HG03378 (cell line): ENCODE measurements around the gene BAIAP2L2.
"Not testable (repeated sequence)": the region's sequence is repeated elsewhere in the genome, so short reads cannot be mapped to it uniquely, and the experiment has no call there.

Experiments
- ATAC-seq: cut with Tn5 transposase; IDR thresholded peaks from one replicate; pipeline ENCODE4 v1.9.1; 2021; ENCODE audit warnings: mild to moderate bottlenecking, moderate library complexity; ENCODE audit not compliant: unreplicated experiment

BAIAP2L2 gene, protein sequence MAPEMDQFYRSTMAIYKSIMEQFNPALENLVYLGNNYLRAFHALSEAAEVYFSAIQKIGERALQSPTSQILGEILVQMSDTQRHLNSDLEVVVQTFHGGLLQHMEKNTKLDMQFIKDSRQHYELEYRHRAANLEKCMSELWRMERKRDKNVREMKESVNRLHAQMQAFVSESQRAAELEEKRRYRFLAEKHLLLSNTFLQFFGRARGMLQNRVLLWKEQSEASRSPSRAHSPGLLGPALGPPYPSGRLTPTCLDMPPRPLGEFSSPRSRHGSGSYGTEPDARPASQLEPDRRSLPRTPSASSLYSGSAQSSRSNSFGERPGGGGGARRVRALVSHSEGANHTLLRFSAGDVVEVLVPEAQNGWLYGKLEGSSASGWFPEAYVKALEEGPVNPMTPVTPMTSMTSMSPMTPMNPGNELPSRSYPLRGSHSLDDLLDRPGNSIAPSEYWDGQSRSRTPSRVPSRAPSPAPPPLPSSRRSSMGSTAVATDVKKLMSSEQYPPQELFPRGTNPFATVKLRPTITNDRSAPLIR

DNA sequence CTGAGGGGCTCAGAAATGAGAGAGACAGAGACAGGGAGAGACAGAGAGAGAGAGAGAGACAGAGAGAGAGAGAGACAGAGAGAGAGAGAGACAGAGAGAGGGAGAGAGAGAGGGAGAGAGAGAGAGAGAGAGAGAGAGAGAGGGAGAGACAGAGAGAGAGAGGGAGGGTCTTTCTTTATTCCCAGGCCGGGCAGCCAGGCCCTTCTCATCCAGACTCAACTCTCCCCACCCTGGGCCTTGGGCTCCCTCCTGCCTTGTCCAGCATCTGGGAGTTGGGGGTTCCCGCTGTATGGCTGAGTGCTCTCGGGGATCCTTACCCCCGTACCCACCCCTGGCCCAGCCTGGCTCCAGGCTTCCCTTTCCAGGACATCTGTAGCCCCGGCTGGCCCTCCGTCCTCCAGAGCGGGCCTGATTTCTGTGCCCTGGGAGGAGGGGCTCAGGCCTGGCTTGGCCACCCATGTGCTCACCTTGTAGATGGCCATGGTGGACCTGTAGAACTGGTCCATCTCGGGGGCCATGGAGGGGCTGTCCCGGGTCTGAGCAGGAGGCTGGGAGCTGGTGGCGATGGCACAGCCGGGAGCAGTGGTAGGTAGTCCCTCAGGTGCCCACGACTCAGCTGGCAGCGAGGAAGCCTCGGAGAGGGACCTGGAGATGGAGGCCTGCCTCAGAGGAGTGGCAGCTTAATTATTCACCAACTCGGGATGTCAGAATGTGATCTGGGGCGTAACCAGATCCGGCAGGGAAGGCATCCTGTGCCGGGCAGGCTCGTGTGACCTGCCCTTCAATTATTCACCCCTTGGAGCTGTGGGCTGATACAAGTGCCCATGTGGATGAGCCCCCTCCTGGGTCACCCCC, at the start of gene BAIAP2L2:
Gene BAIAP2L2 (minus strand): TSS at position 677 of the 855 bp plus-strand sequence. CDS start 159 bp downstream, at position 518.
- no peak for ATAC-seq

DNA sequence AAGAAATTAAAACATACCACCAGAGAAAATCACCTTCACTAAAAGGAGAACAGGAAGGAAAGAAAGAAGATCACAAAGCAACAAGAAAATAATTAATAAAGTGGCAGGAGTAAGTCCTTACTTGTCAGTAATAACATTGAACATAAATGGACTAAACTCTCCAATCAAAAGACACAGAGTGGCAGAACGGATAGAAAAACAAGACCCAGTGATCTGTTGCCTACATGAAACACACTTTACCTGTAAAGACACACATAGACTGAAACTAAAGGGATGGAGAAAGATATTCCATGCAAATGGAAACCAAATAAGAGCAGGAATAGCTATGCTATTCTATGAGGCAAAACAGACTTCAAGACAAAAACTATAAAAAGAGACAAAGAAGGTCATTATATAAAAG, 45.2 kb upstream of the BAIAP2L2 start:
- no peak for ATAC-seq

DNA sequence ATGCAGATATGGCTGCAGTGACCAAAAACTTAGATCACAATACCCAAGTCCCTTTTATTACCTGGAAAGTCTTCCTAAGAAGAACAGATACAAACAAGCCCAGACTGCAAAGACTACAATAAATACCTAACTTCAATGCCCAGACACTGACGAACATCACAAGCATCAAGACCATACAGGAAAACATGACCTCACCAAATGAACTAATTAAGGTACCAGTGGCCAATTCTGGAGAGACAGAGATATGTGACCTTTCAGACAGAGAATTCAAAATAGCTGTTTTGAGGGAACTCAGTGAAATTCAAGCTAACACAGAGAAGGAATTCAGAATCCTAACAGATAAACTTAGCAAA, 44.1 kb upstream of the BAIAP2L2 start:
- not testable (repeated sequence) for ATAC-seq

DNA sequence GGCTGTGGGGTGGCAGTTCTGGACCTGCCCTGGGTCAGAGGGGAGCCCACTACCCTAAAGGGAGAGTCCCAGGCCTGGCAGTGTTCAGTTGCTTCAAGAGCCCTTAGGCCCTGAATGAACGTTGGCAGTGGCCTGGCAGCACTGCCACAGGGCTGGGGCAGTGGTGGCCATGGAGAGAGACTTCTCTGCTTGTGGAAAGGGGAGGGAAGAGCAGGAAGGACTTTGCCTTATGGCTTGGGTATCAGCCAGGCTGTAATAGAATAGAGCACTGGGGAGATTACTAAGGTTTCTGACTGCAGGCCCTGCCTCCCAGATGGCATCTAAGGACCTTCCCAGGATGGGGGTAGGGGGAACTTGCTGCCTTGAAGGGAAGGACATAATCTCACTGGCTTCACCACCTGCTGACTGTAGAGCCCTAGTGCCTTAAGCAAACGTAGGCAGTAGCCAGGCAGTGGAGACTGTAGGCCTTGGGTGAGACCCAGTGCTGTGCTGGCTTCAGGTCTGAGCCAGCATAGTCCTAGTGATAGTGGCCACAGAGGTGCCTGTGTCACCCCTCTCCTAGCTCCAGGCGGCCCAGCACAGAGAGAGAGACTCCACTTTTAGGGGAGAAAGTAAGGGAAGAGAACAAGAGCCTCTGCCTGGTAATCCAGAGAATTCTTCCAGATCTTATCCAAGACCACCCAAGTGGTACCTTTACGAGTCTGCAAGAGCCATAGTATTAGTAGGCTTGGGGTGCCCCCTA, 43.5 kb upstream of the BAIAP2L2 start:
- ATAC-seq: no peak

DNA sequence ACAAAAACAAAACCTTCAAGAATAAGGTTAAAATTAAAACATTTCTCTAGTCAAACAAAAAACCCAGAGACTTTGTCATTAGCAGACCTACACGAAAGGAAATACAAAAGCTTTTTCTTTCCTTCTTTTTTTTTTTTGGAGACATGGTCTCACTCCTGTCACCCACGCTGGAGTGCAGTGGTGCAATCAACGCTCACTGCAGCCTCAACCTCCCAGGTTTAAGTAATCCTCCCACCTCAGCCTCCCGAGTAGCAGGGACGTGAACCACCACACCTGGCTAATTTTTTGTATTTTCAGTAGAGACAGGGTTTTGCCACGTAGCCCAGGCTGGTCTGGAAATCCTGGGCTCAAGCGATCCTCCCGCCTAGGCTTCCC, 40.6 kb upstream of the BAIAP2L2 start:
- ATAC-seq: no peak

DNA sequence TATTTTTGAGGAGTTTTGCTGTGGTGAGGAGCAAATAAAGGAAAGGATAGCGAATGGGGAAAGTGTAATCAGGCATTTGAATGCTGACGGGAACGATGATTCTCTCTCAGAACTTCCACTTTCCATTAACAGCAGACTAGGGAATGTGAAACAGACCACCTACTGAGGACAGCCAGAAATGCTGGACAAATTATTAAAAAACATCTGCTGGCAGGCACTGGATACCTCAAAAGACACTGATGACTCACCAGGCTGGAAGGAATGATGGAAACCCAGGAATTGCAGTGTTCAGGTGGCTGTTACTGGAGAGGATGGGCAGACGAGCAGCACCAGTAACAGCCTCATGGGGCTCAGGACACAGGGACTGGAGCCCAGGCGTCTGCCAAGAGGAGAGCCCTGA, 37.8 kb upstream of the BAIAP2L2 start:
- ATAC-seq: no peak

DNA sequence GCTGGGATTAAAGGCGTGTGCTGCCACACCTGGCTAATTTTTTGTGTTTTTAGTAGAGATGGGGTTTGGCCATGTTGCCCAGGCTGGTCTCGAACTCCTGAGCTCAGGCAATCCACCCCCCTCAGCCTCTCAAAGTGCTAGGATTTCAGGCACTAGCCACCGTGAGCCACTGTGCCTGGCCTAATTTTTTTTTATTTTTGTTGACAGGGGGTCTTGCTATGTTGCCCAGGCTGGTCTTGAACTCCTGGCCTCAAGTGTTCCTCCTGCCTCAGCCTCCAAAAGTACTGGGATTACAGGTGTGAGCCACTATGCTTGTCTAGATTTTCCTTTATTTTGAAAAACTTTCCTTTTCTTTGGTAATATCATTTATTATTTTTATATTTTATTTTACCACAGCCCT, 35.7 kb upstream of the BAIAP2L2 start:
- not testable (repeated sequence) for ATAC-seq

DNA sequence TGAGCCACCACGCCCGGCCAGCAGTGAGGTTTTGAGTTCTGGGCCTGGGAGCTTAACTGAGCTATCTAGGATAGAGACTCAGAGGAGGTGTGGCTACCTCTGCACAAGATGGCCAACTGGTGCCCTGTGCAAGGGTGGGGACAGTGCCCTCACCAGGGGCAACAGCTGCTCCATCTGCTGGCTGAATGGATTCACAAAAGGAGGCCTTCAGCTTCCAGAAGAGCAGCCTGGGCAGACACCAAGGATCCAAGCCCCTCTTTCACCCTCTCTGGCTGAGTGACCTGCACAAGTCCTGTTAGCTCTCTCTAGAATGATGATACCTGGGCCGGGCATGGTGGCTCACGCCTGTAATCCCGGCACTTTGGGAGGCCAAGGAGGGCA, 33.5 kb upstream of the BAIAP2L2 start:
- no peak for ATAC-seq

DNA sequence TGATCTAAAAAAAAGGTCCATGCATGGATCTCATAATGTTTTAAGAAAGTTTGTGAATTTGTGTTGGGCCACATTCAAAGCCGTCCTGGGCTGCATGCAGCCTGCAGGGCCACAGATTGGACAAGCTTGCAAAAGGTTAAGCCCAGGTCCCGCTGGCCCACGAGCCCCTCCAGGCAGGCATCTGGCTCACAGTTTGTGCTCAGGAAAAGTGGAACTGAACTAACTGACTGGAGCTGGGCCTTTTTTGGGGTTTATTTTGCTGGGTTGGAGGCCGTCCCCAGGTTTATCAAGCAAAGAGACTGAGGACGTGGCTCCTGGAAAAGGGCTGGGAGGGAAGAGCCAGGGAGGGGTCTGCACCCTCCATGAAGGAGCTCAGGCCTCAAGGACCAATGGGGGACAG, 32.1 kb upstream of the BAIAP2L2 start:
- ATAC-seq: no peak

DNA sequence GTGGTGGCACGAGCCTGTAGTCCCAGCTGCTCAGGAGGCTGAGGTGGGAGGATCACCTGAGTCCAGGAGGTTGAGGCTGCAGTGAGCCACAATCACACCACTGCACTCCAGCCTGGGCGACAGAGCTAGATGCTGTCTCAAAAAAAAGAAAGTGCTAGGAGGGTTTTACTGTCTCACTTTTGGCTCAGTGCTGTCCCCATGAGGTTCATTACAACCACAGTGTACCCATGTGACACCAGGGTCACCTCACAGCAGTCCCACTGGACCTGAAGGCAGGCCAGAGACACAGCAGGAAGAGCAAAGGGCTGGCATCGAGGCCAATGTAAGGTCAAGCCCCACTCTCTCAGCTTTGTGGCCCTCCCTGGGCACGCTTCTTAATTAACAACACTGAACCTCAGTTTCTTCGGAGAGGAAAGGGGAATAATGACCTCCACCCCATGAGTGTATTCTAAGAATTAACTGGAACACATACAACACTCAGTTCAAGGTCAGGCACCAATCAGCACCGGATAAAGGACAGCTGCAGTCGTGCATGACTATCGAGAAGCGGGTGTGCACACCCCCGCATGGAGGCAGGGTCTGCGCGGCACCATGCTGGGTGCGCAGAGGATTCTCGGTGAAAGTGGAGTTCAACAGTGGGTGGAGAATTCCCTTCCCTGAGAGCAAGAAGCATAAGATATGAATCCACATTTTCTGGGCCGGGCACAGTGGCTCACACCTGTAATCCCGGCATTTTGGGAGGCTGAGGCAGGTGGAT, 30.9 kb upstream of the BAIAP2L2 start:
- ATAC-seq: no peak

DNA sequence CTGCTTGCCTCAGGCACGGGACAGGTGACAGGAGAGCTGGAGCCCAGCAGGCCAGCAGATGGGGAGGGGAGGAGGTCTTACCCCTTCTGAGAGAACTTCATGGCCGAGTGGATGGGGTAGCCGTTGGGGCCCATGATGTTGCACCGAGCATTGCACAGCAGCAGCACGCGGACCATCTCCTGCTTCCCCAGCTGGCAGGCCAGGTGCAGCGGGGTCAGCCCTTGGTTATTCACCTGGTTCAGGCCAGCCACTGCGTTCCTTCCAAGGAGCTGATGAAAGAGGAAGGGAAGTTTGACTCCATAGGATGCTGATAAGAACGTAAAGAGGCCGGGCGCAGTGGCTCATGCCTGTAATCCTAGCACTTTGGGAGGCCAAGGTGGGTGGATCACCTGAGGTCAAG, 29.4 kb upstream of the BAIAP2L2 start:
- no peak for ATAC-seq

DNA sequence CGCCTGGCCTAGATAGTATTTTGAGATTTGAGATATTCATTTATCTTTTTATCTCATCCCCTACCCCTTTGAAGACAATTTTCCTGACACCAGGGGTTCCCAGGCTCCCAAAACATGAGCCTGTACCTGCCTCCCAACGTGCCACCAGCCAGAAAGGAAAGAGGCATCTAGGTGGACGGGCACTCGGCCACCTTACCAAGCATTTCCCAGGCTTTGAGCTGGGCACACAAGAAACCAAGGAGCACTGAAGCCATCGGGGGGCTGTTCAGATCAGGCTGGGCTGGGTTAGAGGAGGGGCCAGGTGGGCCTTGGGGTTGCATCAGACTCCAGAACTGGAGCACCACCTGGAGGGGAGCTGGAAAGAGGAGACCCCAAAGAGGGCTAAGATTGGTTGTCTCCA, 28.5 kb upstream of the BAIAP2L2 start:
- no peak for ATAC-seq

DNA sequence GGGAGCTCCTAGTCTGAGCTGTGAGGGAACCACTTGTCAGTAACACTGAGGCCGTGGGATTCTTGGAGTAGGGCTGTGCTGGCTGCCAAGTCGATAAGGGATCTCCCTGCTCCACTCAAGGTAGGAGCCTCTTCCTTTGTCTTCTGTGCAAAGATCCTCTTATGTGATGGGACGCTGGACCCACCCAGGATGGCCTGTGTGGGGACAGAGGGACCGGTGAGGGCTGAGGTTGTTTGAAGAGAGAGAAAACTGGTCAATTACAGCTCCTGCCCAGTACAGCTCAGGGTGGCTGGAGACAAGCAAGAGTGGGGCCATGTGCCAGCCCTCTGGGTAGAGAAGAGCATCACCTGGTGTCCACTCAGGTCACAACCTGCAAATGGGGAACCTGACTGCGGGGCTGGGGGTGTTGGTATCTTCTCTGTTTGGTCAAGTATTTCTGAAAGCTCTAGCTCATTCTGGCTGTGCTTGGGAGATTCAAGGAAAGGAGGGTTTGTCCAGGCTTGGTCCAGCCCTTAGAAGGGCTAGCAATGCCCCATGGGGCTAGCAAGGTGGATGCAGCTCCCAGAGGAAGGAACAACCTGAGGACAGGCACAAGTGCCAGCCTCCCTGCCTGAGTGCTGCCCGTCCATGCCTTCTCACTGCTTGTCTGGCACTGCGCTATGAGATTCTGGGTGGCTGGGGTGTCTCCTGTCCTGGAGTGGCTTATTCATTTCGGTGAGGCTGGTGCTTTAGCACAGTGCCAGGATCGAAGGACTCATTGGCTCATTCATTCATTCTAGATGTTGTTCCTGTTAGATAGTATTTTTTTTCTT, 27.6 kb upstream of the BAIAP2L2 start:
- ATAC-seq: no peak

DNA sequence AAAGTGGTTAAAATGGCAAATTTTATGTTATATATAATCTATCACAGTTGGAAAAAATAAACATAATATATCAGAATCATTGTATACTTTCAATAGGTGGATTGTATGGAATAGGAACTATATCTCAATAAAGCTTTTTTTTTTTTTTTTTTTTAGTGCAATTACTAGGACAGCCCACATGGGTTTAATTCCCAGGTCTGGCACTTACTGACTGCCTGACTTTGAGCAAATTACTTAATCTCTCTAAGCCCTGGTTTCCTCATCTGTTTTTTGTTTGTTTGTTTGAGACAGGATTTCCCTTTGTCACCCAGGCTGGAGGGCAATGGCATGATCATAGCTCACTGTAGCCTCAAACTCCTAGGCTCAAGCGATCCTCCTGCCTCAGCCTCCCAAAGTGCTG, 26.1 kb upstream of the BAIAP2L2 start:
- no peak for ATAC-seq

DNA sequence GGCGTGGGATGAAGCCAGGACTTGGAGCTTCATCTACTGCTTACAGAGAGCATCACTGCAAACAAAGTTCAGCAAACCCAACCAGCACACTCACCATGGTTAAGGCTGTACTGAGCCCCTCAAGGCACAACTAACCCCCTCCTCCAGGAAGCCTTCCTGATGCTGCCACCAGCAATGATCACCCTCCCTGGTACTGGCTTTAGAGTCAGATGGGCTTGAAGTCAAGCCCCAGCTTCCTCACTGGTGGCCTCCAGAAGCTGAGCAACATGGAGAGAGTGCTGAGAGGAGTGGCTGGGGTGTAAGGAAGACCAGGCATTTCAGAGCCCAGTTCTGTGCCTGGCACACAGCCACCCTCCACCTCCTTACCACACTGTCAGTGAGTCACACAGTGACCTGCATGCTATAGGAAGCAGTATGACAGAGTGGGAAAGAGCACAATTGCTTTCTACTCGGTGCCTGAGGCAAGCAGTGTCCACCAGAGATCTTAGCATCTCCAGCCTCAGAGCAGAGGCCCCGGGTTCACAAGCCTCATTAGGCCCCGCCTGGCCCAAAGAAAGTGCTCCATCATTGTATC, 24.7 kb upstream of the BAIAP2L2 start:
- no peak for ATAC-seq

DNA sequence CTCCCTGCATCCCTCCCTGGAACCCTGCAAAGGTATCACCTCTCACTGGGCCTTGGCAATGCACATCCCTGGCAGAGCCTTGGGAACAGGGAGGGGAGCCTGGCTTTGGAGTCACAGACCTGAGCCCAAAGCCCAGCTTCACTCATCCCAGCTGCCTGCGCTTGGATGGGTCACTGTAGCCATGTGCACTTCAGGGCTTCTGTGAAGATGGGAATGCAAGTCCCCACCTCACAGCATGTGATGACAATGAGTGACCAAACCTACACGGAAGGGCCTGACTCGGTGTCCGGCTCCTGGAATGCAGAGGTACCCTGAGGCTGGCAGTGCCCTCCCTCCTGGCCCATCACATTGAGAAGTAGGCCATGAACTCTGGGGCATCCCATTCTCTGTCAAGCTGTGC, 22.8 kb upstream of the BAIAP2L2 start:
- ATAC-seq: no peak

DNA sequence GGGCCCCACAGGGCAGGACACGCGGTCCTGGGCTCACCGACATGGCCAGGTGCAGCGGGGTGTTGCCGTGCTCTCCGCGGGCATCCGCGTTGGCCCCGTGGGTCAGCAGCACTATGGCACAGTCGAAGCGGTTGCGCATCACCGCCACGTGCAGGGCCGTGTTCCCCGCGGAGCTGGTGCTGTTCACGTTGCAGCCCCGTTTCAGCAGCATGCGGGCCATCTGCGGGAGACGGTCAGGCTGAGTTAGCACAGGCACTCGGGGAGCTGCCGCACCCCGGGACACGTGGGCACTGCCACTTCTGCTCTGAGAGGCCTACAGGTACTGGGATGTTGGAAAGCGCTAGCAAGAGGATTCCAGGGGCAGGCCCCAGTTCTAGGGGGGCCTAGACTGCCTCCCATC, 22.3 kb upstream of the BAIAP2L2 start:
- ATAC-seq: no peak

DNA sequence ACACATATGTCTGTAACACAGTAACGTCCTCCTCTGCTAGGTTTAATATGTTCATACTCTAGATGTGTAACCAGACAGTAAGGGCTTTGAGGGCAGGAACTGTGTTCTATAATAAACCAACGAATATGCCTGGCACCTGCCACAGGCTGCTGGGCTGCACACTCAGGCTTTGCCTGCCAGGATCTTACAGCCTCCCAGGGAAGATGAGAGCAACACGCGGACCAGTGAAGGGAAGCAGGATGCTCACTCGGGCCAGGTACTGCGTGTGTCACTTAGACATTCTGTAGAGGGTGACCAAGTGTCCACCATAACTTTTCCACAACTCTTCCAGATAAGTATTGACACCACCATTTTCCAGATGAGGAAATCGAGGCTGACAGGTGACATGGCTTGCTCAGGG, 21.7 kb upstream of the BAIAP2L2 start:
- no peak for ATAC-seq

DNA sequence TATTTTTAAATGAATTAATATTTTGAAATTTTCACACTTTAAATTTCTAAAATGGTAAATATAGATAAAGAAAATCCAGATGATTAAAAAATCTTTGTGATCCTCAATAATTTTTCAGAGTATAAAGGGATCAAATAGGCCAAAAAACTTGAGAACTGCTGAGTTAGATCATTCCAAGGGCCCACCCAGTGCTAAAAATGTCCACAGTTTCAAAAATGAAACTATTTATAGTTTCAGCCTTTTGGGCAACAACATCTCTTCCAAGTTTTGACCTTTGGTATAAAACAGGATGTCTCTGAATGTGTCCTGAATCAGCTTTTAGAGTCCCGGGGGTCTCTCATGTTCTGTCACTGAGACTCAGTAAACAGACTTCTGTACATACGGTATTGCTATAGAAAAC, 20.9 kb upstream of the BAIAP2L2 start:
- ATAC-seq: no peak
